ENCODE data around the gene STK32B. TPM values are rescaled to one million over a fixed set of nuclear protein-coding genes. Genes with fewer than 3 reads are reported as not detected.

STK32B gene
- total and polyA plus RNA-seq, 9 of the 15 experiments (the other 6 are each of a cell fraction or from before 2014, with no cell fraction given): 0.03 to 0.20 (median 0.07) TPM; not detected in 2

- TF ChIP-seq KDM1A (IDR thresholded peaks at IDR 0.05): no peak
- no peak for TF ChIP-seq SMAD1 (IDR thresholded peaks at IDR 0.05; ENCODE audit: low read depth, low read length, partially characterized antibody)
- no peak for TF ChIP-seq BRF2 (IDR thresholded peaks at IDR 0.05; ENCODE audit: borderline replicate concordance, insufficient read depth, insufficient read length)
- TF ChIP-seq E2F5 (CRISPR knock-in tag; IDR thresholded peaks at IDR 0.05): no peak
- no peak for TF ChIP-seq ZKSCAN1 (IDR thresholded peaks at IDR 0.05; ENCODE audit: low read depth, low read length)
Measured at GRCh38 chr4:5218376-5219069, 167.2 kb downstream of the STK32B start (continued).

GRCh38 chr4:5220028-5220427 is 168.7 kb downstream of the STK32B start:
- no peak for FAIRE-seq
- no peak for ATAC-seq
- TF ChIP-seq SPI1 (IDR thresholded peaks at IDR 0.05; ENCODE audit: borderline replicate concordance, low read depth, low read length): no peak
- TF ChIP-seq CREB3 (tag; conservative IDR thresholded peaks at IDR 0.05; ENCODE audit: low read depth): no peak
- no peak for TF ChIP-seq CBFA2T2 (conservative IDR thresholded peaks at IDR 0.05)
- TF ChIP-seq NFIC (IDR thresholded peaks at IDR 0.05): peak; percentile 92
- peak; percentile 87 for TF ChIP-seq MIER1 (IDR thresholded peaks at IDR 0.05; ENCODE audit: low read depth)
- no peak for TF ChIP-seq ZNF655 (CRISPR knock-in tag; IDR thresholded peaks at IDR 0.05)
- TF ChIP-seq NFIX (CRISPR knock-in tag; IDR thresholded peaks at IDR 0.05; ENCODE audit: low read depth): peak; percentile 13; the same call in 1 of the 2 replicates
- TF ChIP-seq NFE2 (IDR thresholded peaks at IDR 0.05; ENCODE audit: low read depth): 0 out of 2 replicates have a peak, but pooled peaks have one; percentile 12
- peak; percentile 94 for TF ChIP-seq EHMT2 (IDR thresholded peaks at IDR 0.05)

More at GRCh38 chr4:5220028-5220427, 168.7 kb downstream of the STK32B start:
- Histone ChIP-seq H3K27ac (ENCODE audit: extremely low read depth, low read depth, low read length) (no peak overlapping the region), H4K20me1 (replicated peaks; ENCODE audit: control insufficient read depth, insufficient read depth, low read length) (no peaks in the 10 kb centered on the region), H3K4me3 (no peak overlapping the region), H2AFZ (ENCODE audit: low read depth, low read length) (no peak overlapping the region), H3K9me3 (replicated peaks; ENCODE audit: control insufficient read depth, insufficient read depth, low read depth, low read length) (no peaks in the 10 kb centered on the region), H3K27me3 (ENCODE audit: control insufficient read depth in 2 of 2, insufficient read depth in 2 of 2, low read length in 2 of 2) (no peaks in the 10 kb centered on the region), H3K36me3 (ENCODE audit: control insufficient read depth, insufficient read depth, low read length) (no peaks in the 10 kb centered on the region), H3K9me1 (ENCODE audit: control insufficient read depth, insufficient read depth, low read length) (no peaks in the 10 kb centered on the region), H3K4me2 (ENCODE audit: insufficient read depth, low read length) (no peak overlapping the region), H3K79me2 (ENCODE audit: control insufficient read depth, insufficient read depth, low read length) (no peaks in the 10 kb centered on the region), H3K9ac (ENCODE audit: insufficient read depth in 1 of 2, low read depth in 2 of 2, low read length in 2 of 2) (no peak overlapping the region), H3K4me1 (replicated peaks in 1 of 2; ENCODE audit: control insufficient read depth in 2 of 2, insufficient read depth in 2 of 2, low read length in 2 of 2) (no peaks in the 10 kb centered on the region)
- CTCF ChIA-PET (ENCODE audit: low intra/inter-chr PET ratio): no interaction called here
- in situ Hi-C loops (cut with MboI): no loop called here
- POLR2A ChIA-PET: no interaction called here
- intact Hi-C loops (cut with micrococcal nuclease): no loop called here
- BruUV-seq (replicated peaks): no TSS peak
- WGBS (ENCODE audit: insufficient coverage, low coverage, missing lambda C conversion rate): 1% methylated on average over 4 of the region's 4 CpGs
- peak in 1 of 4 experiments; percentile 25 for DNase-seq (ENCODE audit: extremely low read depth in 1 of 4, low spot score in 3 of 4)
